GM12878 (cell line): ENCODE measurements around the gene HEG1. TPM values are rescaled to one million over a fixed set of nuclear protein-coding genes. Genes with fewer than 3 reads are reported as not detected.

Experiments used
- ATF2 ChIP-seq: IDR thresholded peaks from 2 replicates; pipeline ENCODE4 v1.6.1; 2012; ENCODE audit warnings: low read length, inconsistent platforms
- BHLHE40 ChIP-seq, 2 experiments: fragments of 450-650 bp in 1 of 2; IDR thresholded peaks; 2 replicates each; pipeline ENCODE4 v1.6.1; 2011 to 2017; ENCODE audit warnings: low read depth in 2 of 2, borderline replicate concordance in 1 of 2, improper control_type of control experiment in 1 of 2, low read length in 1 of 2, mild to moderate bottlenecking in 1 of 2
- E2F8 ChIP-seq: fragments of 450-650 bp; IDR thresholded peaks from 2 replicates; pipeline ENCODE4 v1.6.1; 2018; ENCODE audit warnings: mild to moderate bottlenecking, low read depth, moderate library complexity; ENCODE audit not compliant: partially characterized antibody
- EED ChIP-seq: sonication (generic); IDR thresholded peaks from 2 replicates; pipeline ENCODE4 v1.6.1; 2016; ENCODE audit warnings: antibody characterized with exemption, low read depth
- EGR1 ChIP-seq, 2 experiments: IDR thresholded peaks; 1 replicate in 1 of 2; 2 replicates in 1 of 2; pipeline ENCODE4 v1.6.1; 2011 to 2012; ENCODE audit warnings: low read depth in 2 of 2, low read length in 2 of 2, borderline replicate concordance in 1 of 2, mild to moderate bottlenecking in 1 of 2, moderate library complexity in 1 of 2
- FOS ChIP-seq: IDR thresholded peaks from 3 replicates; pipeline ENCODE4 v1.6.1; 2011; ENCODE audit warnings: borderline replicate concordance; ENCODE audit not compliant: insufficient read length; ENCODE audit errors: extremely low read depth
- HCFC1 ChIP-seq: fragments of 150-350 bp; IDR thresholded peaks from 2 replicates; pipeline ENCODE4 v1.6.1; 2014; ENCODE audit warnings: low read length
- JUNB ChIP-seq: IDR thresholded peaks from 2 replicates; pipeline ENCODE4 v1.6.1; 2016; ENCODE audit warnings: antibody characterized with exemption, mild to moderate bottlenecking
- JUND ChIP-seq: IDR thresholded peaks from 2 replicates; pipeline ENCODE4 v1.6.1; 2012; ENCODE audit warnings: low read depth, mild to moderate bottlenecking, low read length, improper control_type of control experiment, moderate library complexity
- KDM1A ChIP-seq: fragments of 200-600 bp; sonication (generic); IDR thresholded peaks from 2 replicates; pipeline ENCODE4 v1.6.1; 2016; ENCODE audit warnings: borderline replicate concordance
- KLF5 ChIP-seq: fragments of 450-650 bp; IDR thresholded peaks from 2 replicates; pipeline ENCODE4 v1.6.1; 2014; ENCODE audit warnings: mild to moderate bottlenecking; ENCODE audit not compliant: partially characterized antibody
- MTA2 ChIP-seq: fragments of 450-650 bp; IDR thresholded peaks from 2 replicates; pipeline ENCODE4 v1.6.1; 2016; ENCODE audit warnings: low read depth, mild to moderate bottlenecking, moderate library complexity
- NFIC ChIP-seq: IDR thresholded peaks from 2 replicates; pipeline ENCODE4 v1.6.1; 2012; ENCODE audit warnings: low read depth, mild to moderate bottlenecking, inconsistent platforms, low read length, moderate library complexity
- RAD51 ChIP-seq: fragments of 450-650 bp; IDR thresholded peaks from 2 replicates; pipeline ENCODE4 v1.6.1; 2016; ENCODE audit warnings: moderate library complexity, mild to moderate bottlenecking, inconsistent platforms
- RFX5 ChIP-seq: IDR thresholded peaks from 2 replicates; pipeline ENCODE4 v1.6.1; 2011; ENCODE audit warnings: low read depth, low read length, improper control_type of control experiment
- SMC3 ChIP-seq: IDR thresholded peaks from 2 replicates; pipeline ENCODE4 v1.6.1; 2011; ENCODE audit warnings: low read length, improper control_type of control experiment, borderline replicate concordance
- ZNF384 ChIP-seq: IDR thresholded peaks from 2 replicates; pipeline ENCODE4 v1.6.1; 2012; ENCODE audit warnings: low read depth, mild to moderate bottlenecking, low read length, improper control_type of control experiment, borderline replicate concordance
- polyA plus RNA-seq, 11 experiments: library from polyadenylated mRNA; depleted of rRNA in 4 of 11; unstranded in 6 of 11; stranded (reverse) in 5 of 11; fragments of >200 nt; fragmentation: Nextera tagmentation in 4 of 11; fragmentation: Illumina TruSeq in 1 of 11; extraction: Ambion mirVana in 4 of 11; extraction: Trizol in 1 of 11; gene quantifications; 1 replicate in 1 of 11; 2 replicates in 10 of 11; pipeline versions ENCODE4 v1.2.1 to v1.2.3, GENCODE V29; 2011 to 2016; ENCODE audit warnings: inconsistent platforms in 2 of 11, missing spikeins in 2 of 11, low read depth in 1 of 11
- total RNA-seq, 4 experiments: library from RNA; depleted of rRNA in 3 of 4; stranded (reverse); fragments of >200 nt in 3 of 4; fragmentation: Illumina TruSeq in 1 of 4; extraction: Trizol in 1 of 4; gene quantifications; 2 replicates each; pipeline versions ENCODE4 v1.2.1 to v1.2.3, GENCODE V29; 2013 to 2021

Gene HEG1
- total and polyA plus RNA-seq, 10 of the 15 experiments (the other 5 are each of a cell fraction or from before 2014, with no cell fraction given), result 2.2 to 32.1 (median 7.6) TPM

- TF ChIP-seq MTA2 (no peak), KLF5 (no peak), RFX5 (no peak), BHLHE40 (IDR thresholded peaks at IDR 0.05; ENCODE audit: borderline replicate concordance in 1 of 2, low read depth in 2 of 2, low read length in 1 of 2) (no peak), FOS (no peak), KDM1A (no peak), RAD51 (no peak), JUNB (peak; percentile 51), HCFC1 (no peak), ATF2 (no peak), E2F8 (no peak), NFIC (peak; percentile 67), EED (peak; percentile 49; the same call in 1 of the 2 replicates), SMC3 (no peak), EGR1 (IDR thresholded peaks at IDR 0.05; ENCODE audit: borderline replicate concordance in 1 of 2, low read depth in 2 of 2, low read length in 2 of 2) (peak in 1 of 2 experiments; percentile 76; a peak in 2 of 3 replicates), JUND (no peak), ZNF384 (no peak)
These were observed 43.0 kb upstream of the HEG1 start (continued) for GRCh38 chr3:125098611-125099291.
